HG03558 (cell line): ENCODE measurements around the gene MAGI2.

Source experiments
- ATAC-seq: cut with Tn5 transposase; IDR thresholded peaks from one replicate; pipeline ENCODE4 v1.9.1; 2021; ENCODE audit warnings: moderate number of reproducible peaks; ENCODE audit not compliant: unreplicated experiment; ENCODE audit errors: extremely low read depth

Gene MAGI2

DNA sequence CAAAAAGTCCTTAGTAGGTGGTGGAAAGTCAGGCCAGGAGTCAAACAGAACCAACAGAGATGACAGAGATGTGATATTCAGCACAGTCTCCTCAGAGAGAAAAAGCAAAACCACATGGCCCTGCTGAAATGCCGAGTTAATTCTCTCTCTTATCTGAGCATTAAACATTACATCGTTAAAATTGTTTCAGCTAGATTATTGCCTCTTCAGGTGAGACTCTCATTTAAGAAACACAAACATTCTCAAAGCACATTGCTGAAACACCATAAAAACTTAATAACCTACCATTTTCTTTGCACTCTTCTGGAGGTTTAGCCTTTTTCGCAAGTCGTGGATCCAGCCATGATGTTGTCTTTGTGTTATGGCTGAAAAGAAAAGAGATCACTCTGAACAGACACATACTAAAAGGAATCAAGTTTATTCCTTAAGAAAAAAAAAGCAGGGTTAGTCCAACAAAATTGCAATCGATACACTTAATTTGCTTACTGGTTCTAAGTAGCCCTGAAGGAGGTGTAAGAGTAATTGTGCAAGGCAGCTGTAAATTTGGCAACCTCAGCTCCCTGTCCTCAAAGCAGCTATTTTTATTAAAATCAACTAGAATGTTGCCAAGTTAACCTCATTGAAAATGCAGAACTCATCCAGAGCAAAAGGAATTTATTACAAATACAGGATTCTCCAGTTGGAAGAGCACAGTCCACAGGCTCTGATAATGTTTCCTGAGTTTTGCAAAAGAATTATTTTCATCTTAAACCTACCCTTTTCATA, 963.8 kb downstream of the MAGI2 start:
- no peak for ATAC-seq

DNA sequence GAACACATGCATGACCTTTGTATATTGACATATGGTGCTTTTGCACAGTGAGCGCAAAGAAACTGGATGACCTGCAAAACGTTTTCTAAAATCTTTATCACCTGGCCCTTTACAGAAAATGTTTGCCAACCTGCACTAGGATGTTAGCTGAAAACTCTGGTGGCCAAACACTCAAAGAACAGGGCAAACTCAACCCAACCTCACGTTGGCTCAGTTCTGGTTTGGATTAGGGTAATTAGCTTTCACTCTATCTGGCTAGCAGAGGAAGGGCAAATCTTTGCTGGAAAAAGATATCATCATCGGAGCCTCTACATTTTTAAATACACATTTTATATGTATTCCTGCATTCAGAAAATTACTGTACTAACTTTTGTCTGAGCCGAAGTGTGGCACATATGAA, 966.0 kb downstream of the MAGI2 start:
- ATAC-seq, result no peak

DNA sequence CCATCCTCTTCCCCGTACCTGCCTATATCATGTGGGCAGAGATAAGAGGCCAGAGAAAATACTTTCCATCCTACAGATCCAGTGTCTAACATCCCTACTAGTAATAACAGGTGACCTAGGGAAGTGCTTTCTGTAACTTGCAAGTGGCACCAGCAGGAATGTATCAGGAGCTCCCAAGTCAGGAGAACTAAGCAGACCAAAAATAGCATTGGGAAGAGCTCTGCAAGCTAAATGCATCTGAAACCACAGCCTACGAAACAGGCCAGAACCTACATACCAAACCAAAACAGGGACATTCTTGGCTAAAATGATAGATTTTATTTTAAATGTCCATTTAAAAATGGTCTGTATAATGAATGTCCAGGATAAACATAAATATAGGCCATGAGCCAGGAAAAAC, 974.1 kb downstream of the MAGI2 start:
- no peak for ATAC-seq

DNA sequence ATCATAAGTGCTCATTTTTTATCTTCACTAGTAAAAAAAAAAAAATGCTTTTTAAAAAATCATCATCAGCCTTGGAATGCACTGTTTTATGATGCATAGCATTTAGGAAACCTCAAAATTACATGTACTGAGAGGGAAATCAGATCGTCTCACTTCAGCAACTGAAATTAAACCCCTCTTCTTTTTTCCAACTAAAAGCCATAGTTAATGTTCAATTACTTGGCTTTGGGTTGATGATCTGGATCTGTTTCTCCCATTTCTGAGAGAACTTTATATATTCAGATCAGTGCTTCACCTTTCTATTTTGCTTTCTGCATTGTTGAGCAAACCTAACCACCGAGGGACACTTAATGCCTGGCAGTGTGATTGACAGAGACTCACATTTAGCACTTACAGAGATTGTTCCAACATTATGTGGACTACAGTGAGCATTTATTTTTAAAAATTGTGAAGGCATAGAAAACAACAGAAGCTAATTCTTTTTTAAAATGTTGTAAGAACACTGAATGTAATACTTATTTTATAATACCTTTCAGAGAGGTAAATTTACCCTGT, 976.5 kb downstream of the MAGI2 start:
- ATAC-seq, result no peak

DNA sequence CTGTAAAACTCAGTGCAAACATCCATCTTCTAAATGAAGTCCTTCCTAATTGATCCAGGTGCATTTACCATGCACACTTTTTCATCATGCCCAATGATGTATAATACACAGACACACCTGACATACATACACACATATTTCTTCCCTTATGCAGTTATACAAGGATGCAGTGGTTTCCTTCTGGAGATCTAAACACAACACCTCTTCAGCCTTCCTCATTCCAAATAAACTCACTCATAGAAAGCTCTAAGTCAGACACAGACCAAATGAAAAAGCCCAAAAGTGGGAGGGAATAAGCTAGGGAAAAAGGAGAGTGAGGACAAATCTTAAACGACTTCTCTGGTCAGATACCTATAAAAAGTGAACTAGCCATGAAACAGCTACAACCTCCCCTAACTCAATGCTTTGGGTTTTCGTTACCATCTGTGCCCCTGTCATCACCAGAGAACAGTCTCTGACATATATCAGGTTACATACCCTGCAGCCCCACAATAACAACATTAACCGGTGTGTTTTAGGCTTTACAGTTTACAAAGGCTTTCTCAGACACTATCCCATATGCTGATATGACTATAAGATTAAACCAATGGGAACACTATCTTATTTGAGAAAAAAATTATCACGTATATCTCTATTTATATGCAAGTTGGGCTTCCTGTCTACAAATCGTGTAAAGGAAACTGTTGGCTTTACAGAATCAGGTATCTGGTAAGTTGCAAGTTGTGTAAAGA, 979.7 kb downstream of the MAGI2 start:
- ATAC-seq, result no peak

DNA sequence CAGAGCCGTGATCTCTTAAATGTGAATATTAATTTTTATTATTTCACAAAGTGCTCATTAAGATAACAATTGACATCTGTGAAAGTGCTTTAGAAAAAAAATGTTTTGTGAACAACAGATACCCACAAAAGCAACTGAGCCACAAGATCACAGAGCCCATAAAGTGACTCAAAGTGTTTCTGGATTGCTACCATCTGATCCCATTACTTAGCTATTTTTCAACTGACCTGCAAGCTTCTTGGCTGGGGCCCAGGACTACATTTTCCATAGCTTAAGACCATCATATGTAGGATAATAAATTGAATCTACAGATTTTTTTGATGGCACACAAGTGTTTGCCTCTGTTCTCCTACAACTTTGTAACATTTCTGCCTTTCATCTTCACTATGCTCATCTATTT, 980.4 kb downstream of the MAGI2 start:
- no peak for ATAC-seq

DNA sequence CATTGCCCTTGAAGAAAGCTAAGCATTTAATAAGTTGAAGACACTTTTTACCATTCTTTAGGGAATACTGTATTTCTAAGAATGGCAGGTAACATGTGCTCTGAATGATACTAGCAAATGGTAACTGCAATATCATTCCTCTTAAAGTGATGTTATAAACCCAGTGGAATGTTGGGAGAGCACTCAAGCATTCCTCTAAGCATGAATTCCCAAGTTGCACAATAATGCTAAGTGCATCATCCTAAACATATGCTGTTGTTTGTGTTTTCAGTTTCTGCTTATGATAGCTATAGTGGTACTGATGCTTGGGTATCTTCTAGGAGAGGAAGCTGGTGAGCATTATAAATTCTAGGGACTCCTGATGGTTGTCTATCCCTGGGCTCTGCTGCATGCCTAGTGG, 980.9 kb downstream of the MAGI2 start:
- no peak for ATAC-seq

DNA sequence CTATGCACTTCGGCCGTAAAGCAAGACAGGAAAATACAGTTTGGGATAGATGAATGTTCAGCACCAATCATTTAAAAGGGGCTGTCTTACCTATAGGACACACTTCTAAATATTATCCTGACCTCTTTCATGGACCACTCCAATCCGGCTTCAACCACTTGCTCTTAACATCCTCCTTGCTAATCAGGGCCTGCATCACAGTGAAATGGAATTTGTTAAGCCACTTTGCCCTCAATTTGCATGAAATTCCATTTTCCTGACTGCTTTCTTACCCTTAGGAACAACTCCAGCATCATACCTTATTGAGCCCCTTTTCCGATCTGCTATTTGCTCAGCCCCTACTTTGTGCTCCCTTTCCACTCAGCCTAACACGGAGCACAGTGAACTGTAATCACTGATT, 987.6 kb downstream of the MAGI2 start:
- ATAC-seq, result no peak

DNA sequence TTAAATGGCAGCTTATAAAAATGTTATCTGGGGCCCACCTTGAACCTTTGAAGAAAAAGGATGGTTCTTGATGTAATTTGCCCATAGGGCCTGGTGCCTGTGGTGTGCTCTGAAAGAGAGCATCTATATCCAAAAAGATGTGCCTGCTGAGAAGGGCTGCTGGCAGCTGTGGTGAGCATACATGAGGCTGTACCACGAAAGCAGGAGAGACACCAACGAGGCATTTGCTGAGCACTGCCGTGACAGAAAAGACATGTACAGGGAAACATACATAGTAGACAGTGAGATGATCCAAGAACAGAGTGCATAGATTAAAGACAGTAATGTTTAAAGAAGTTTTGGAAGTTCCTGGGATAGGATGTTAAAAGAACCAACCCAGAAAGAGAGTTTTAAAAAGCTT, 990.4 kb downstream of the MAGI2 start:
- ATAC-seq, result no peak

DNA sequence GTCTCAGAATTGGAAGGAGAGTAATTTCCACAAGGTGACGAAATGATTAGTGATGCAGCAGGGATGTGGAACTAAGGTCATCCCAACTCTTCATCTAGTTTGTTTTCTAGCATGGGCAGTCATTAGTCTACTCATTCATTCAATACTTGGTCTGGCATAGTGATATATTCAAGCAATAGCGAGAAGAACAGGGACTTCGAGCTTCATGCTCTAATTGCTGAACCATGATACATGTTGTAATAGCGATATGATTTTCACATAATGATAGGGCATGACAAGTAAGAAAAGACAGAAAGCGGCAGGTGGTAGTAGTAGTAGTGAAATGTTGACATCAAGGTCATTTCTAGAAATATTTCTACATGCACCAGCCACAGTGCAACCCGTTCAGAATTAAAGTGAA, 1002.8 kb downstream of the MAGI2 start:
- ATAC-seq, result no peak

DNA sequence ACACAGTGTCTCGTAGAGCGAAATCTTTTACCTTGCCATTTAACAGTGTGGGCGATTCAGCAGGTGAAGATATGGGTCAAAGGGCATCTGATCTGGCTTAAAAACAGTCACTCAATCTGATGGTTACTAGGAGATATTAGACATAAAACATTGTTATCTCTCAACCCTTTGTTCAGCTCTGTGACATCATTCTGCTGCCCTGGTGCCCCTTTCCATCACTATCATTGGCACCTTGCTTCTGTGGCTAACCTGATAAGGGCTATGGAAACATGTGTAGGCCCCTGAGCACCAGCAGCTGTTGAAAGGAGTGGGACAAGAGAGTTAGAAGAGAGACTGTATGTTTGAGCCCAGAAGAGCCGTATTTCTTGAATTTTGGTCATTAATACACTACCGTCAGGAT, 1004.6 kb downstream of the MAGI2 start:
- no peak for ATAC-seq

DNA sequence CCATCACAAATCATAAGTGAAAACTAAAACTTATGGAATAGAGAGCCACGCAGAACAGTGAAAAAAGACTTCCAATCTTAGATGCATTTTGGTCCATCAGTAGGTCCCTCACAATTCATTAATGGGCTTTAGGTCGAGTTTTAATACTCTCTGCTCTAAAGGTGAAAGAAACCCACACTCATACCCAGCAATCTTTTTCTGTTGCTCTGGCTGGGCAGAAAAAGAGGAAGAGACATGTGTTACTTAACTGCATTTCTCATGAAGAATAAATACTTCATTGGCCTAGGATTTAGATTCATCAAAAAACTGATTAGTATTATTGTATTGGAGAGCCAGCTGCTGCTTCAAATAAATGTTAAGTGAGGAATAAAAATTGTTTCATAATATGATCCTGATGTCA, 1009.2 kb downstream of the MAGI2 start:
- no peak for ATAC-seq

DNA sequence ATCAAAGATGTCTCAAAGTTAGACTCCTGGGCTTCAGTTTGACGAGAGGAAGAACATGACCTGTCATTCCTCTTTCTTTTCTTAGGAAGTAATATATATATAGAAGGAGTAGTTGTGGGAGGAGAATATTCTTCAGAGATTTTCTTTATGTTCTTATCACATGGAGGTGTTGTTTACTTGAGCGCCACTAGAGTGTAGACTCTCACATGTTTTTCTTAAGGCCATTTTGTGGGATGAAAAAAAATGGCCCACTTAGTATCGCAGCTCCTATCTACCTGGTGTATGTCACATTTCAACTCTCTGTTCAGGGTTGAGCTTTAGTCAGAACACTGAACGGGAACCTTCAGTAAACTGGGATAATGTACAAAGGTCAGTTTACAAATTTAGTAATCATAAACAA, 1009.7 kb downstream of the MAGI2 start:
- no peak for ATAC-seq

DNA sequence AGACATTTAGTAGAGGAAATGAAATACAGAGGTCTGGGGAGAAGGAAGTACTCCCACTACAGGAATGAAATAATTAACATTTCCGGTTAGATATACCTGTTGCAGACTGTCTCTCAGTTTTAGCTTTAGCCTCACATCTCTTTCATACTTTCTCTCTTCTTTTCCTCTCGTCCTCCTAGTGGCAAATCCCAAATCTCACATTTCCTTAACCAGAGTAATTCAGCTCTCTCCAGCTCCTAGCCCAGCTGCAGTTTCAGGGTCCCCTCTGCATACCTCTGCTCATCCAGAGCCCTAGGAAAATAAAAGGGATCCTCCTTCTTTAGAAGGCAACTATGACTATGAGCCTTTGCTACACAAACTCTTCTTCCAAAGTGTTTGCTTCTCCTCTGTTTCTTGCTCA, 1011.7 kb downstream of the MAGI2 start:
- no peak for ATAC-seq

DNA sequence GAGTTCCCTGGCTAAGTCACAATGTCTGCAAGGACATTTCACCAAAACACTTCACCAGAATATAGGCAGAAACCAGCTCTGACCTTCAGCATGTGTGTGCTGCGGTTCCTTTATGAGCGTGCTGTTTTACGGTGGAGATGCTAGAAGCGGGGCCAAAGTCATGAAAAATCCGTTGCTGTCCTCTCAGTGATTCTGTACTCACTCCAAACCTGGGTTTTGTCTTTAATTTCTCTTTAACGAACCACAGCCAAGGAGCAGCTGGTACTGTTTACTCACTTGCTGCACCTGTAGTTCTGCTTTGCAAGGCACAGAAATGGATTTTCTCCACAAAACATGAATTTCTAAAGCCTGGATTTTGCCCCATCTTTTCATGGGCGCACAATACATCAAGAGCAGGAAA, 1015.0 kb downstream of the MAGI2 start:
- ATAC-seq, result no peak

DNA sequence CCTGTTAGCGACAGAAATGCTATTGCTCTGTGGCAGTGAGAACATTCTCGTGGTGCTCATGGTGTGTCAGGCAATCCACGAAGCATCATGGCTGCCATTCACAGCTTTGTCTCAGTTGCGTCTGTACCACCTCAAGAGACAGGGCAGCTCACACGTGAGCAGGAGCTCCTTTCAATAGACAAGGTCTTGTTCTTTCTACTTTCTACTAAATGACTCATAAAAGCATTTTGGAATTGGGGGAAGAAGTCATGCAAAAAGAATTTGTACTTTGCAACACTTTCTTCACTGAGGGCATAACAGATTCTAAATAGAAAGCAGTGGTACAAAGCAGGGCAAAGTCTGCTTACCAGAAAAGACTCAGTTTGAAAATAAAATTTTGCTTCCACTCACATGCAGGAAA, 1016.3 kb downstream of the MAGI2 start:
- ATAC-seq, result no peak

DNA sequence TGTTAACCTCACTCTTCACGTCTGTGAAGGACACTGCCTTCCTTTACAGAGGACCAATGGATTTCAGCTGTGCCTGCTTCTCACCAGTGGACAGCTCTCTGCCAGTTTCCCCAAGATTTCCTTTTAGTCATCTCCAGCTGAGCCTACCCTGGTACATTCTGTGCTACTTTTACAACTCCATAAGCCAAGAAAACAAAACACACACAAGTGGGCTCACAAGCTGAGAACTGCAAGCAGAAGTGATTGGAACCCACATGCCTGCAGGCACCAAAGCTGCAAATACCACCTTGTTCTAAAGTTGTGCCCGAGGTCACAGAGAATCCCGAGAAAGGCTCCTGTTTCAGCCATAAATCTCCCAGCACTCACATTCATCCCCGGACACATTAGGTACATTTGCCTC, 1018.1 kb downstream of the MAGI2 start:
- no peak for ATAC-seq

DNA sequence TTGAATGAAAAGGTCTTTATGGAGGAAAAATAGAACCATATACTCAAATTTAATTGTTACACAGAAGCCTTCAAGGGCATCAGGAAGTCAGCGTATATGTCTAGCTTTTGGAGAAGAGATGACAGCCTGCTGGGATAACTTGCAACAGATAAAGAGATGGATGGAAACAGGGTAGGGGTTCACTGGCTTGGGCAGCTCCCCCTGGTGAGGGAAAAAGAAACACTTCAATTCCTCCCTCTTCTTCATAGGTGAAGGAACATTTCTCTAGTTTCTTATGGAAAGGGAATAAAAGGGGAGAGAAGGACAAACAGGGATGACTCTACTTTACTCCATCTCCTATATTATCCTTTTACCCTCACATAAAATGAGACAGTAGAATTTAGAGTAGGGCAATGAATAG, 1019.2 kb downstream of the MAGI2 start:
- no peak for ATAC-seq

DNA sequence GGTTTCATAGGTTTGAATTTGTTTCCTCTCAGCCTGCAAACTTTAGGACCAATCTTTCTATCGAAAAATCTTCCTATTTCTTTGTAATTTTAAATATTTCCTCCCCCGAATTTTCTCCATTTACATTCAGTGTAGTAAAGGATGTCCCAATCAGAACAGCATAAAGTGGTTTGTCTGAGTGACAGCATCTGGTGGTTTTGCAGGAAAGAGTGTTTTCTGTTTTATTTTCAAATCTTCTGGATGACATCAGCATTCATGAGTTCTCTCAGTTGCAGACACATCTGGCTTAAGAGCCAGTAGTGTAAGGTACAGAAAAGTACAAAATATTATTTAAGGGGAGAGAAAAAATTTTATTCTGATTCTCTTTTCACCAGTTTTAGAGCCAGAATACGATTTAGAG, 1020.0 kb downstream of the MAGI2 start:
- ATAC-seq, result no peak

DNA sequence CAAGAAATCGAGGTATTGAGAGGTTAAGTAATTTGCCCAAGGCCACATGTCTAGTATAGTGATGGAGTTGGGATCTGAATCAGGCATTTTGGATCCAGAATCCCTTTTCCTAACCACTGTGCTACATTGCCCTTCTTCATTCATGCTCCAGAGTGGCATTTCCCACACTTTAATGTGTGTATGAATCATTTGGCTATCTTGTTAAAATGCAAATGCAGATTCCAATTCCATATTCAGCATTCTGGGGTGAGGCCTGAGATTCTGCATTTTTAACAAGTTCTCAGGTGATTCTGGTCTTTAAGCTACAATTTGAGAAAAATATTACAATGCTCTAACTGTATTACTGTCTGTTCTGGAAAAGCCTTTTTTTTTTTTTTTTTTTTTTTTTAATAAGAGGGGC, 1023.6 kb downstream of the MAGI2 start:
- ATAC-seq, result no peak

DNA sequence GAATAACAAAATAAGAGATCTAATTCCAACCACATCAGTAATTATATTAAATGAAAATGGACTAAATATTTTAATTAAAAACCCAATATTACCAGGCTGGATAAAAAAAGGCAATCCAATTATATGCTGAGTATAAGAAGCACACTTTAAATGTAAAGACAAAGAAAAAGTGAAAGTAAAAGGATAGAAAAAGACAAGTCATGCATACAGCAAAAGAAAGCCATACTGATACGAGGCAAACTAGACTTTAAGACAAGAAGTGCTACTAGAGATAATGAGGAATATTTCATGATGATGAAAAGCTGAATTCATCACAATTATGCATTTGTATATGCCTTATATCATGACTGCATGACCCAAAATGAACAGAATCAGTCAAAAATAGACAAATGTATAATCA, 1026.3 kb downstream of the MAGI2 start:
- no peak for ATAC-seq

DNA sequence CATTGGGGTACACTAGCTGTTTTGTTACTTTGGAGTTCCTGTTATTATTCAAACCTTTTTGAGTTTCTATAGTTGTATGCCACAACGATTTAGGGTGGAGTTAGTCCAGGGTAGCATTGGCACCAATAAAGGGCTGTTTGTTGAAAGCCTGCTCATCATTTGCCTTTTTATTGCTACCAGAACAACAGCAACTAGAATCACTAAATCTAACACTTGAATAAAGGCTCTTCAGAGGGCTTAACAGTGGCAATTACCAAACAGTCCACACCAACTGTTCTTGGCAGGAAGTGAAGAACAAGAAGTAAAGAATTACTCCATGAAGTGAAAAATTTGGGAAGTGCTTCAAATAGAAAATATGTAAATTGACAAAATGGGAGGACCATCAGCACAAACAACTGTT, 1033.5 kb downstream of the MAGI2 start:
- ATAC-seq, result no peak
